Activated naive CD4-positive, alpha-beta T cell (primary cell): Measurements from ENCODE around the gene FBXO28.

Source experiments
- DNase-seq, 4 experiments: peaks; one replicate each; lab custom pipeline; 2025; lab: John Stamatoyannopoulos, UW

Gene FBXO28

GRCh38 chr1:224095867-224096266, 18.0 kb upstream of the FBXO28 start:
- DNase-seq = no peak

DNA sequence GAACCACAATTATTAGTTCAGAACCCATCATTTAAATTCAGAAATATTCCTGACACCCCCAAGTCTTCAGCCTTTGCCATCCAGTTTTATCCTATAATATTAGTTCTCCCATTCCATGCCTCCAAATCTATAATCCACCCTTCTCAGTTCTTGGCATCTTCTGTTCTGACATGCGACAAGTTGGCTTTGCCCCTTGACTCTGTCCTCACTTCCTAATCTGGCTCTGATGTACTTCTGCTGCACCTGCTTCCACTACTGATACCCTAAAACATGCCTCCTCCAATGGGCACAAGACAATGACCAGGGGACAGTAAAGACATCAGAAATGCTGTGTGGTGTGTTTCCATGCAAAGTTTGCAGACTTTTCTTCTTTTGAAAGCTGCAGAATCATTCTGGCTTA, 17.1 kb upstream of the FBXO28 start:
- no peak for DNase-seq

GRCh38 chr1:224098007-224098406, 15.9 kb upstream of the FBXO28 start:
- no peak for DNase-seq

DNA sequence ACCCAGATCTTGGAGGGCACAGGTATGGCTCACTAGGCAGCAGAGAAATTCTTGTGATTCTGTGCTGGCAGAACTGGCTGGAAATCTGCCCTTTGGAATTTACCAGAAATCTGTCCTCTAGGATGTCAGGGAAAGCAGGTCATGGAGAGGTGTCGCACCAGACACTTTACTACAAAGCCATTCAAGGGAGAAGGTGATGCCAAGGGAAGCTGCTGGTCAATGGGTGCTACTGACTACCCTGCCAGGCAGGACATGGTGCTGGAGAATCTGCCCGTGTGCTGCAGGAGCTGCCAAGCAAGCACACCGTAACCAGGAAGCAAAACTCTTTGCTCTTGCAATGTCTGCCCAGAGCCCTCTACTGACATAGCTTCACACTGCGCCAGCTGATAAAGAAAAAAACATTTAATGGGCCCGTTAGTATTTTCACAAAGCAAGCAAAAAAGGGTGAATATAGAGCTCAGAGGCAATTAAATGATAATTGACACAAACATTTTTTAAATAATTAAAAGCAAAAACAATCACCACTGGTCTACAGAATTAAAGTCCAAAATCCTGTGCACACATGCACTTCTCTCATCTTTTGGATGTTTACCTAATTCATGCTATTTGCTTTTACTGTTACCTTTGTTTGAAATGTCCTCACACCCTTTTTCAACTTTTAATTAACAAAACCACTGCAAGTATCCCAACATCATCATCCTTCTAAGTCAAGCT, 7.2 kb upstream of the FBXO28 start:
- no peak for DNase-seq

- DNase-seq = no peak
Observed at GRCh38 chr1:224107282-224107625, 6.7 kb upstream of the FBXO28 start.

DNA sequence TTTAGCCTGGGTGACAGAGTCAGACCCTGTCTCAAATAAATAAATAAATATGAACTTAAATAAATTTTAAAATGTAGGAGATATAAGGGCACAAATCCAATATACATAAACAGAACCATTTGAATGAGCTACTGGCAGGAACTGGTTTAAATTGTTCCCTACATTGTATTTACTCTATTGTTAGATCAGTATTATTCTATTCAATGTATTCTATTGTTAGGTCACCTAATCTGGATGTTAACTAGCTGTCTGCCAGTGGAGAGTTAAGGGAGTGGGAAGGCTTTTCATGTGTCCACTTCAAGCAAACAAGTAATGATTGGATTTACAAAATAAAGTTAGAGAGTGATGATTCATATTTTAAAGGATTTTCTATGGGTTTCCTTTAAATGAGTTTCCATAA, 4.9 kb upstream of the FBXO28 start:
- DNase-seq = no peak

DNA sequence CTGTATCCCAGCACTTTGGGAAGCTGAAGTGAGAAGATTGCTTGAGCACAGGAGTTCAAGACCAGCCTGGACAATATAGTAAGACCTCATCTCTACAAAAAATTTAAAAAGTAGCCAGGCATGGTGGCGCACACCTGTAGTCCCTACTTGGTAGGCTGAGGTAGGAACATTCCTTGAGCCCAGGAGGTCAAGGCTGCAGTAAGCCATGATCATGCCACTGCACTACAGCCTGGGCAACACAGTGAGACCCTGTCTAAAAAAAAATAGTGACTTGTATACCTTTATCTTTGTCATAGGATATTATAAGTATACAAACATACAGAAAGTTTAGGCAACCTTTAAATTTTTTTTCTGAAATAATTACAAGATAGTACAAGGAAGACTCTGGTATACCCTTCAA, 3.9 kb upstream of the FBXO28 start:
- no peak for DNase-seq

DNA sequence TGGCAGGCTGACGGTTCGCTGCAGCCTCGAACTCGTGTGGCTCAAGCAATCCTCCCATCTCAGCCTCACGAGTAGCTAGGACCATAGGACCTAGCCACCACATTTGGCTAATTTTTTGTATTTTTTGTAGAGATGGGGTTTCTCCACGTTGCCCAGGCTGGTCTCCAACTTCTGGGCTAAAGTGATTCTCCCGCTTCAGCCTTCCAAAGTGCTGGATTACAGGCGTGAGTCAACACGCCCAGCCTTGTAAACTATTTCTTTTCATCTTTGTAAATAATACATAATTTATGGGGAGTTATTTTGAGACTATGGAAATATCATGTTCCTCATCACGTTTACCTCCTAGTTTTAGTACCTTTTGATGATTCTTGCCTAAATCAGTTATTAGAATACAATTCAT, 906 bp upstream of the FBXO28 start:
- no peak for DNase-seq

- DNase-seq = no peak
Observed at GRCh38 chr1:224113545-224113917, 380 bp upstream of the FBXO28 start.

GRCh38 chr1:224114787-224115175, 870 bp downstream of the FBXO28 start:
- DNase-seq = no peak

DNA sequence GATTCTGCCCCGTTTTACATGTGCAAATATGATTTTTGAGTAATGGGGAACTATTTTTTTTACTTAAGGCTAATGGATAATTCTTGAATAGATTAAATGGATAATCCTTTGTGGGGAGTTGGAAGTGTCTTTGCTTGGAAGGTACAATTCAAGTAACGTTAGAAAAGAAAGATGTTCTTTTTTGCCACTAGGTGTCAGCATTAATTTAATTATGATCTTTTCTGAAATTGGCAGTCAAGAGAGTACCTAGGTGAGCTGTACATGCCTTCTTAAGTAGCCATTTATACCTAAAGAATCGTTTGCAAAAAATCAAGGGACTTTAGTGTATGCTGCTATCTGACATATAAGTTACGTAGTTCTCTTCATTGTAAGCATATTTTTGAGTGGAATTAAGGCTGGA, 2.2 kb downstream of the FBXO28 start:
- no peak for DNase-seq

DNA sequence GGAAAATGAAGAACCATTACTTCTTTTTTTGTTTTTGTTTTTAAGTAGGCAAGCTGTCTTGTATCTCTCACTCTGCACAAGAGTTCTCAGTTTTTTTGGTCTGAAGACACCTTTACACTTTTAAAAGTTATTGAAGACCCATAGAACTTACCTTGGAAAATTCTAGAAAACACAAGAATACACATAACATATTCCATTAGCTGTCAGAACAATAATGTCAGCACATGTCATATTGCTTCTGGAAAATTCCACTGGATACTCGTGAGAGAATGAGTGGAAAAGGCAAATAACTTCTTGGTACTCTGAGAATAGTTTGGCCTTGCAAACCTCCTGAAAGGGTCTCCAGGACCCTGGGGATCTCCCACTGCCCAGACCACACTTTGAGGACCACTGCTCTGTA, 4.8 kb downstream of the FBXO28 start:
- DNase-seq = no peak

DNA sequence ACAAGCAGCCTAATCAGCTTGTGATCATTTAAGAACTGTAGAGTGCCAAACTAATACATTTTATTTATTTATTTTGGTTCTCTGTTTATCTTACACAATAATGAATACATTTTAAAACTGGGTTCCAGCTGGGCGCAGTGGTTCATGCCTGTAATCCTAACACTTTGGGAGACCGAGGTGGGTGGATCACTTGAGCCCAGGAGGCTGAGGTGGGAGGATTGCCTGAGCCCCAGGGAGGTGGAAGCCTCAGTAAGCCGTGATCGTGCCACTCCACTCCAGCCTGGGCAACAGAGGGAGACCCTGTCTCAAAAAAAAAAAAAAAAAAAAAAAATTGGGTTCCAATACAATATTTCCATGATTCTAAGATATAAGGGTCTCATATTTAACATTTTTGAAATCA, 9.2 kb downstream of the FBXO28 start:
- DNase-seq = no peak

- no peak for DNase-seq
Observed at GRCh38 chr1:224124220-224124619, 10.3 kb downstream of the FBXO28 start.

DNA sequence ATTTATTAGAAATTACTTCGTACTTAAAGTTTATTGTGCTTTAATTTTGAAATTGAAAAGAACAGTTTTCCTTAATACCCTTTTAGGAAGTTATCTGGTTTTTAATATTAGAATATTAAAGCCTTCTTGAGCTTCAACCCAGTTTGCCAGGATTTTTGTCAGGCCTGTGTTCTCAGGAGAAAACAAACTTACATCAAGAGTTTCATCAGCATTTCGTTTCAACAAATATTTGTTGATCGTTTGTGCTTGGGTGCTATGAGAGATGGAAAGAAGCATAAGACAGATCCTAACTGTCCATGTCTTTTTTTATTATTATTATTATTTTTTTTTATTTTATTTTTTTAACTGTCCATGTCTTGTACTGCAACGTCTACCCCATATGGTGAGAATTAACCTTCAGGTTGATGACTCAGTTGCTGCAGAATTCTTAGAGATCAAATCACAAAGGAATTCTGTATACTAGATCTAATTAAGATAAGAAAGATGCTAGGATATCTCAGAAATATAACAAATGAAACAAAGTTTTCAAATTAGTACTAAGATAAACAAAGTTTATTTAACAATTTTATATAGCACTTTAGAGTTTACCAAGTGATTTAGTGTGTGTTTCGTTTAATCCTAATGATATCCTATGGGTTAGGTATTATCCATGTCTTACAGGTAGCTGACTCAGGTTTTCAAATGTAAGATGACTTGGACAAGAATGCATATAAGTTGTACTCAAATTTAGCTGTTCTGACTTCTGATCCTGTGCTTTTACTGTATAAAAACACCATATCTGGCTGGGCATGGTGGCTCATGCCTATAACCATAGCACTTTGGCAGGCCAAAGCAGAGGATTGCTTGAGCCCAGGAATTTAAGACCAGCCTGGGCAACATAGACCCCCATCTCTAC, 14.3 kb downstream of the FBXO28 start:
- no peak for DNase-seq

GRCh38 chr1:224131253-224131652, 17.3 kb downstream of the FBXO28 start:
- DNase-seq = no peak

GRCh38 chr1:224132901-224133300, 19.0 kb downstream of the FBXO28 start:
- DNase-seq = no peak

DNA sequence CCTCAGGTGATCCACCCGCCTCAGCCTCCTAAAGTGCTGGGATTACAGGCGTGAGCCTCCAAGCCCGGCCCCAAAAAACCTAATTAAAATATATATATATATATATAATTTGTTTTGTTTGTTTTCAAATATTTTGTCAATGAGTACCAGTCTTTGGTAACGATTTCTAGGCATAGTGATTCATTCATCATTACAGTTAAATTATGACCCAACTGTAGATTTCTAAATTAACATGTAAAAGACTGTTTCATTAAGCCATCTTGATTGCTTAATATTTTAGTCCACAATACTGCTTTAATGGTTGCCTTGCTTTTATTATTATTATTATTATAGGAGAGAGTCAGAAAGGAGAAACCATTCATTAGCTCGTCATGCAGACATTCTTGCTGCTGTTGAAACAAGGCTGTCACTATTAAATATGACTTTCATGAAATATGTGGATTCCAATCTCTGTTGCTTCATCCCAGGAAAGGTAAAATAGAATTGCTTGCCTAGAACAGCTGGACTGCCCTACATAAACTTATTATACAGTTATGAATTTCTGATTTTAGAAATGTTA, 19.9 kb downstream of the FBXO28 start:
- no peak for DNase-seq

GRCh38 chr1:224137518-224137917, 23.6 kb downstream of the FBXO28 start:
- DNase-seq = no peak

DNA sequence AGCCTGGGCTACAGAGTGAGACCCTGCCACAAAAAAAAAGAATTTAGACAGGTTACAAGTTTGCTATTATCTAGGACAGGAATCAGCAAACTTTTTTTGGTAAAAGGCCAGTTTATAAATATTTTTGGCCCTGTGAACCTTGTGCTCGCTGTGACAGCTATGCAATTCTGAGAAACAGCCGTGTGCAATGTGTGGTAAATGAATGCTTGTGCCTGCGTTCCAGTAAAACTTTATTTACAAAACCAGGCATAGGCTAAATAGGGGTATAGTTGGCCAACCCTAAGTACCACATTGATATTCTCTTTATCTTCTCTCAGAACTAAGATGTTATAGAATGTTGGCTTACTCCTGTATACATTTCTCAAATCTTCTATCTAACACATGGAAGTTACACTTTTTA, 24.3 kb downstream of the FBXO28 start:
- DNase-seq = no peak

GRCh38 chr1:224141693-224142092, 27.8 kb downstream of the FBXO28 start:
- no peak for DNase-seq

DNA sequence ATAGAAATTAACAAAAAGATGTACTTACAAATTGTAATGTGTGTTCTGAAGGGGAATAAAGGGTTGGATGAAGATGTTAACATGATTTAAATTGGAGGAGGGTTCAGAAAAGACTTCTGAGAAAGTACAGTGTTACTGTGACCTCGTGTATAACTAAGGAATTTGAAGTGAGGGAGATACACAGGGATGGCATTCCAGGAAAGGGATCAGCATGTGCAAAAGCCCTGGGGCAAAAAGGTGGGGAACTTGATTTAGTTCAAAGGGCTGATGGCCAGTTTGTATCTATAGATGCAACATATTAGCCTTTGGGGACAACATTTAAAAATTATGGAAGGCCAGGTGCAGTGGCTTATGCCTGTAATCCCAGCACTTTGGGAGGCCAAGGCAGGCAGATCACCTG, 35.8 kb downstream of the FBXO28 start:
- DNase-seq = no peak

GRCh38 chr1:224151117-224151516, 37.2 kb downstream of the FBXO28 start:
- DNase-seq = no peak
